Ascending aorta (tissue), 2 donors: ENCODE results near the gene TTLL5. TPM values are rescaled to one million over a fixed set of nuclear protein-coding genes. Genes with fewer than 3 reads are reported as not detected.

Source experiments
- DNase-seq, 2 donors: peaks; one replicate each; pipeline ENCODE4 v3.0.0-alpha.2; 2019; ENCODE audit warnings: low spot score in 2 of 2
- H3K27ac ChIP-seq, 2 donors: fragments of 200-600 bp; sonication (generic); one replicate each; pipeline ENCODE4 v1.5.1; 2016 to 2017; ENCODE audit warnings: mild to moderate bottlenecking in 1 of 2
- H3K27me3 ChIP-seq: fragments of 200-600 bp; sonication (generic); one replicate; pipeline ENCODE4 v1.5.1; 2017
- H3K36me3 ChIP-seq, 2 donors: fragments of 200-600 bp; sonication (generic); one replicate each; pipeline ENCODE4 v1.5.1; 2016
- H3K4me1 ChIP-seq, 2 donors: fragments of 200-600 bp; sonication (generic); one replicate each; pipeline ENCODE4 v1.5.1; 2016 to 2017; ENCODE audit warnings: mild to moderate bottlenecking in 1 of 2
- H3K4me3 ChIP-seq, 2 donors: fragments of 200-600 bp; sonication (generic); one replicate each; pipeline ENCODE4 v1.5.1; 2016 to 2017; ENCODE audit warnings: mild to moderate bottlenecking in 1 of 2
- H3K9me3 ChIP-seq, 2 donors: fragments of 200-600 bp; sonication (generic); one replicate each; pipeline ENCODE4 v1.5.1; 2016
- intact Hi-C: fragments of 100-400 bp; cut with DNase I; formaldehyde crosslinking; loops from one replicate; pipeline ENCODE4 v1.15.1; 2023
- total RNA-seq: library from RNA; depleted of rRNA; stranded (reverse); fragments of >200 nt; gene quantifications from one replicate; pipeline ENCODE4 v1.1.0, GENCODE V29; 2016
- TF ChIP-seq, protein P1 (sequence below), 3 experiments: fragments of 200-600 bp in 2 of 3; fragments of 450-650 bp in 1 of 3; sonication (generic) in 2 of 3; IDR thresholded peaks; one replicate each; pipeline ENCODE4 v1.5.1; 2016 to 2019; ENCODE audit warnings: antibody characterized with exemption in 3 of 3, mild to moderate bottlenecking in 1 of 3, moderate library complexity in 1 of 3

Gene TTLL5
- total RNA-seq, 1 donor from 2014 or later = 43.1 TPM

DNA sequence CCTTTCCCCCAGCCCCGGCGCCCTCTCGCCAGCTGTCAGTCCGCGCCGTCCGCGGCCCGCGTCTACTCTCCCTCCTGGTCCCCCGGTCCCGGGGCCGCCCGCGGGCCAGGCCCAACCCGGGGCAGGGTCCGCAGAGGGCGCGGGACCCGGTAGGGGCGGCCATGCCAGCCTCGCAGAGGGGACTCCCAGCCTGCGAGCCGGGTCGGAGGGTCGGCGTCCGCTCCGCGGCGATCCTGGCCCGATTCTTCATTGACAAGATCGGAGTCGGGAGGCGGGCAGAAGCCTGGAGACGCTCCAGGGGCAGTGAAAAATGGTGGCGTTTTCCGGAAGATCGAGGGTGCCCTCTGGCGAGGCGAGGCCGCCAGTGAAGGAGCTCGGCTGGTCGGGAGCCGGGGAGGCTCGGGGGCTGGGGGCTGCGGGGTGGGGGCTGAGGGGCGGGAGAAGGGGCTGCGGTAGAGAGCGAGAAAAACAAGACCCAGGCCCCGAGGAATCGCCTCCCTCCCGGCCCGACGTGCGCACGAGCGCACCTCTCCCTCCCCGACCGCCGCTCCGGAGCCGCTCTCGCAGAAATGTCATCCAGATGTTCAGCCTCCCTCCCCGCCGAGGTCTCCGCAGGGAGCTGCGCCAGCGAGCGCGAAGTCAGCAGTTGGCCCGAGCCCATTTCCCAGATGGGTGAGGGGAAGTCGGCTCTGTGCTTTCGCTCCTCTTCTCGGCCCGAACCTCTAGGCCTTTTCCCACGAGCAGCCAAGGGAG, 321.4 kb downstream of the TTLL5 start:
- no peaks in the 10 kb centered on the region for H3K27me3 ChIP-seq
- peak overlapping the region; percentile 99 to 100 for H3K27ac ChIP-seq
- H3K36me3 ChIP-seq = no peaks in the 10 kb centered on the region
- no peaks in the 10 kb centered on the region for H3K9me3 ChIP-seq
- intact Hi-C loops = loop anchor here (1.0 to 10.0 kb wide), 9 partner anchors 30 to 1388 kb away; partner anchors contain the start of genes ERG28, FLVCR2 and TTLL5
- TF ChIP-seq, protein P1, sequence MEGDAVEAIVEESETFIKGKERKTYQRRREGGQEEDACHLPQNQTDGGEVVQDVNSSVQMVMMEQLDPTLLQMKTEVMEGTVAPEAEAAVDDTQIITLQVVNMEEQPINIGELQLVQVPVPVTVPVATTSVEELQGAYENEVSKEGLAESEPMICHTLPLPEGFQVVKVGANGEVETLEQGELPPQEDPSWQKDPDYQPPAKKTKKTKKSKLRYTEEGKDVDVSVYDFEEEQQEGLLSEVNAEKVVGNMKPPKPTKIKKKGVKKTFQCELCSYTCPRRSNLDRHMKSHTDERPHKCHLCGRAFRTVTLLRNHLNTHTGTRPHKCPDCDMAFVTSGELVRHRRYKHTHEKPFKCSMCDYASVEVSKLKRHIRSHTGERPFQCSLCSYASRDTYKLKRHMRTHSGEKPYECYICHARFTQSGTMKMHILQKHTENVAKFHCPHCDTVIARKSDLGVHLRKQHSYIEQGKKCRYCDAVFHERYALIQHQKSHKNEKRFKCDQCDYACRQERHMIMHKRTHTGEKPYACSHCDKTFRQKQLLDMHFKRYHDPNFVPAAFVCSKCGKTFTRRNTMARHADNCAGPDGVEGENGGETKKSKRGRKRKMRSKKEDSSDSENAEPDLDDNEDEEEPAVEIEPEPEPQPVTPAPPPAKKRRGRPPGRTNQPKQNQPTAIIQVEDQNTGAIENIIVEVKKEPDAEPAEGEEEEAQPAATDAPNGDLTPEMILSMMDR (IDR thresholded peaks at IDR 0.05) = peak; percentile 54 to 86 (median 83)
- peak in 1 of 2 donors; percentile 92 for DNase-seq
- peak overlapping the region; percentile 81 to 88 for H3K4me3 ChIP-seq
- H3K4me1 ChIP-seq = peaks cover 15 to 40% of the 10 kb centered on the region in 2 donors

DNA sequence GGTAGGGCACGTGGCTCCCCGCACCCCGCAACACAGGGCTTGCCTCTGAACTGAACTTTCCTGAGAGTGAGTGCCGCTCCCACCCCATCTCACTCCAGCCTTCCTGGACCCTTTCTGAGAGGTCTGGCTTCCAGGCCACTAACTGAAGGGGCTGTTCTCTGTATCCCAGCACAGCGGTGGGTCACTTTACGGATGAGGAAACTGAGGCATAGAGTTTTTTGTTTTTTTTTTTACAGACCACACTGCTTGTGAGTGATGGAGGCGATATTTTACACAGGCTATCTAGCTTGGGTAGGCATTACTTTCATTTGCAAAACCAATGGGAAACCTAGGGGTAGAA, 321.9 kb downstream of the TTLL5 start:
- Histone ChIP-seq H3K9me3 (no peaks in the 10 kb centered on the region), H3K4me3 (peak overlapping the region; percentile 81 to 88)
- intact Hi-C loops = loop anchor here (2.0 to 10.0 kb wide), 5 partner anchors 158 to 1388 kb away; partner anchors contain the start of genes ERG28, FLVCR2 and TTLL5

DNA sequence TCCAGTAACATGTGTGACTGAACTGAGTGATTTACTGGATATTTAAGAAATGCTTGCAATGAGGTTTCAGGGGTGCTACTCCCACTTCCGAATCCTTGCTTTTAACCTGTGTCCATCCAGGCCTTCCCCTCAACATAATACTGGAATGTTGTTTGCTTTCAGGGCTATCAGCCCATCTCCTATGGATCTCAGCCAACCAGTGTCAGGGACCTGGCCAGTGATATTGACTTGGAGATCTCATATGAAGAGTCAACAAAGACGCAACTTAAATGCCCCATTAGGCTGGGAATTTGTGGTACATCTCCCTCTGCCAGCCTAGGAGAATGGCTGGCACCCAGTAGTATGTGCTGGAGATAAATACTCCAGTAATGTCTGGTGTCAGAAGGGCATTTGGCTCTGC, 323.6 kb downstream of the TTLL5 start:
- Histone ChIP-seq H3K36me3 (no peaks in the 10 kb centered on the region), H3K4me3 (no peak overlapping the region), H3K27me3 (no peaks in the 10 kb centered on the region), H3K4me1 (peaks cover 11 to 35% of the 10 kb centered on the region in 2 donors), H3K27ac (peak overlapping the region; percentile 99 to 100), H3K9me3 (no peaks in the 10 kb centered on the region)
- DNase-seq = no peak
- intact Hi-C loops = loop anchor here (10.0 kb wide), 3 partner anchors 160 to 1390 kb away; no protein-coding TSS in a partner anchor
- TF ChIP-seq, protein P1 (IDR thresholded peaks at IDR 0.05) = no peak

More for the DNA sequence above, 321.9 kb downstream of the TTLL5 start:
- Histone ChIP-seq H3K27ac (peak overlapping the region; percentile 99 to 100), H3K27me3 (no peaks in the 10 kb centered on the region), H3K4me1 (peaks cover 14 to 36% of the 10 kb centered on the region in 2 donors), H3K36me3 (no peaks in the 10 kb centered on the region)
- DNase-seq = no peak
- TF ChIP-seq, protein P1 (IDR thresholded peaks at IDR 0.05) = no peak

DNA sequence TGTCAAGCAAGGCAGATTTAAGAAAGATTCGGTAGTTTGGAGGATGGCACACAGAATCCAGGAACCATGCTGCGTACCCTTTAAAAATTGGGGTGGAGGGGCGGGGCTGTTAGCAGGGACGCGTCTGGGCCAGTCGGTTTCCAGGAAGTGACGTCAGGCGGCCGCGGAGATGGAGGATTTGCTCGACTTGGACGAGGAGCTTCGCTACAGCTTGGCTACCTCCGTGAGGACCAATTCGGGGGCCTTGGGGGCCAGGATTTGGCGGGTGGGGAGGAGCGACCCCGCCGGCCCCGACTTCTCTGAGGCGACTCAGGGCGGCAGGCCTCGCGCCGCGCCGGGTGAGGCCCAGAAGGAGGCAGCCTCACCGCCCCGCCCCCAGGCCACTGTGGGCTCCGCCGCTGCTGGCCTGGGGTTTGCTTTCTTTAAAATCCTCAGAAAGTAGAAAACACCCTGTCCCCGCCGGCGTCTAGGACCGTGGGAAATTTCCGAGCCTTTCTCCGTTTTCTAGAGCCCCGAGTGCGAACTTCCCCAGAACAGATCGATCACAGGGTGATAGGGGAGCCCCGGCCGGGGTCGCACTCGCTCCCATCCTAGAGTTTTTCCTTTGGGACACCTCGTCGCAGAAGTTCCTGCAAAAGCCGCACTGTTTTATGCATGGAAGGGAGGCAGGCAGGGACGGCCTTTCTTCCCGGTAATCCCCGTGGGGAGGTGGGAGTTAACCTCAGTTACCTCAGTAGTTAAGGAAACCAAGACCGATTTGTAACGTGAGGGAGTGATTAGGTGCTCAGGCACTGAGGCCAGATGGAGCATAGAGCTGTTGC, 324.8 kb downstream of the TTLL5 start, which contains the start of gene IFT43:
TSS of gene IFT43 (plus strand) at position 146 of the 821 bp plus-strand sequence. CDS start at position 170, 24 bp downstream.
- no peaks in the 10 kb centered on the region for H3K36me3 ChIP-seq
- intact Hi-C loops = loop anchor here (10.0 kb wide), 3 partner anchors 161 to 1391 kb away; no protein-coding TSS in a partner anchor
- TF ChIP-seq, protein P1 (IDR thresholded peaks at IDR 0.05) = no peak
- H3K27ac ChIP-seq = peak within 1 kb of the TSS; percentile 99 to 100
- peaks cover 11 to 41% of the 10 kb centered on the region in 2 donors for H3K4me1 ChIP-seq
- peak within 1 kb of the TSS; percentile 68 to 89 for H3K4me3 ChIP-seq
- DNase-seq = peak; percentile 52 to 97
- H3K27me3 ChIP-seq = no peaks in the 10 kb centered on the region
- H3K9me3 ChIP-seq = no peaks in the 10 kb centered on the region

DNA sequence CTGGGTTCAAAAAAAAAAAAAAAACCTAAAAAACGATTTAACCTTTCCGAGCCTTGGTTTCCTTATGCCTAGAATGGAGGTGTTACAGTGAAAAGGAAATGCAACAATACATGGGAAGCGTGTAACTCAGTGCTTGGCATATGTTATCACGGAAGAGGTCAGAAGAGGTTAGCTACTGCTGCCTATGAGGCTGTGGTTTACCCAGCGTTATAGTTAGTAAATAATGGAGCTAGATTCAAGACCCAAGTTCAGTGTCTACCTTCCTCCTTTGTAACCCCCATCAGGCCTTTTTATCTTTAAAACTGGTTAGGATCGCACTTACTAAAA, 325.4 kb downstream of the TTLL5 start:
- Histone ChIP-seq H3K4me1 (peaks cover 8 to 45% of the 10 kb centered on the region in 2 donors), H3K27me3 (no peaks in the 10 kb centered on the region), H3K36me3 (no peaks in the 10 kb centered on the region), H3K4me3 (peak overlapping the region; percentile 68 to 89), H3K27ac (peak overlapping the region; percentile 99 to 100), H3K9me3 (no peaks in the 10 kb centered on the region)
- DNase-seq = no peak
- intact Hi-C loops = loop anchor here (10.0 kb wide), 3 partner anchors 162 to 1392 kb away; no protein-coding TSS in a partner anchor
- TF ChIP-seq, protein P1 (IDR thresholded peaks at IDR 0.05) = no peak
